SK-N-SH treated with all-trans-retinoic acid at 6 μM for 48 hours (cell line): ENCODE data around the gene MATCAP1.

Experiments used
- BACH2 ChIP-seq: fragments of 250-450 bp; sonication (Bioruptor Pico); IDR thresholded peaks from 2 replicates; pipeline ENCODE4 v1.9.0; 2021; ENCODE audit warnings: mild to moderate bottlenecking, borderline replicate concordance
- ESRRG ChIP-seq: fragments of 250-450 bp; sonication (Bioruptor Pico); IDR thresholded peaks from 2 replicates; pipeline ENCODE4 v1.6.1; 2021; ENCODE audit warnings: mild to moderate bottlenecking
- ISL1 ChIP-seq: fragments of 250-450 bp; sonication (Bioruptor Pico); IDR thresholded peaks from 2 replicates; pipeline ENCODE4 v2.1.2; 2022; ENCODE audit warnings: mild to moderate bottlenecking, moderate library complexity
- OSR1 ChIP-seq: fragments of 250-450 bp; sonication (Bioruptor Pico); IDR thresholded peaks from 2 replicates; pipeline ENCODE4 v1.8.0; 2022; ENCODE audit warnings: moderate library complexity, mild to moderate bottlenecking, inconsistent platforms
- TCF4 ChIP-seq: fragments of 250-450 bp; sonication (Bioruptor Pico); IDR thresholded peaks from 2 replicates; pipeline ENCODE4 v1.8.0; 2021; ENCODE audit warnings: mild to moderate bottlenecking, moderate library complexity, borderline replicate concordance
- ZFP3 ChIP-seq: fragments of 250-450 bp; sonication (Bioruptor Pico); IDR thresholded peaks from 2 replicates; pipeline ENCODE4 v1.5.0; 2020; ENCODE audit warnings: mild to moderate bottlenecking, moderate library complexity
- ZNF70 ChIP-seq: fragments of 450-650 bp; formaldehyde crosslinking; IDR thresholded peaks from 2 replicates; pipeline ENCODE4 v1.5.0; 2020; ENCODE audit warnings: mild to moderate bottlenecking, moderate library complexity
- TF ChIP-seq, protein P1 (sequence below): fragments of 250-450 bp; sonication (Bioruptor Pico); IDR thresholded peaks from 2 replicates; pipeline ENCODE4 v1.8.0; 2021; ENCODE audit warnings: low read depth, mild to moderate bottlenecking, moderate library complexity, borderline replicate concordance
- TF ChIP-seq, protein P2 (sequence below): fragments of 250-450 bp; sonication (Bioruptor Pico); IDR thresholded peaks from 2 replicates; pipeline ENCODE4 v1.8.0; 2020; ENCODE audit warnings: mild to moderate bottlenecking, moderate library complexity, borderline replicate concordance
- TF ChIP-seq, protein P3 (sequence below): fragments of 250-450 bp; sonication (Bioruptor Pico); IDR thresholded peaks from 2 replicates; pipeline ENCODE4 v1.5.0; 2020; ENCODE audit warnings: mild to moderate bottlenecking, moderate library complexity

DNA sequence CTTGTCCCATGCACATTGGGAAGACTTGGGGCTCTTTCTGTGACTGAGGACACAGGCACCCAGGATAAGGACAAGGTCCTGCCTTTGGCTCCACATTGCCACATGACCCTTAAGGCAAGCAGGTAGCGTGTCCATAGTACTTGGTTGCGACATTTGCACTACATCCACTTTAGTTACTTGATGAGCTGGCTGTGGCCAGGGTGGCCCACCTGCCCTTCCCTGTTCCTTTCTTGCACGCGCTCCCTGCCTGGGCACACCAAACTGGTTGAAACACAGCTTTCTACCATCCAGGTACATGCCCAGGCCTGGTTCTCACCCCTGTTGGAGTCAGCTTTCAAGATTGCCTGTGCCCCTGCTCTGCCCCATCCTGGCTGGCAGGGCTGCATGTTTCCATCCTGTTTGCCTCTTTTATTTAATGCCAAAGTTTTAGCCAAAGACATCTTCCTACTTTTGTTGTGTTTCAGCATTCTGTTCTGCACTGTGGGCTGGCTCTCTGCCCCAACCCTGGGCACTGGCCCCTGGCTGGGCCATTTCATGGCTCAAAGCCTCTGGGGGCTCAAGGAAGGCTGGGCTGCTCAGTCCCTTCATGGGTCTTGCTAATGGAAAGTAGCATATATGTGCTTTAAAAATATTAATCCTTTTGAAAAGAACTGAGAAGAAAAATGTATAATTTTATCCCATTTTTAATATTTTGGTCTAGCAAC, 36.2 kb downstream of the MATCAP1 start:
- no peak for TF ChIP-seq OSR1 (CRISPR knock-in tag)
- TF ChIP-seq, protein P1, sequence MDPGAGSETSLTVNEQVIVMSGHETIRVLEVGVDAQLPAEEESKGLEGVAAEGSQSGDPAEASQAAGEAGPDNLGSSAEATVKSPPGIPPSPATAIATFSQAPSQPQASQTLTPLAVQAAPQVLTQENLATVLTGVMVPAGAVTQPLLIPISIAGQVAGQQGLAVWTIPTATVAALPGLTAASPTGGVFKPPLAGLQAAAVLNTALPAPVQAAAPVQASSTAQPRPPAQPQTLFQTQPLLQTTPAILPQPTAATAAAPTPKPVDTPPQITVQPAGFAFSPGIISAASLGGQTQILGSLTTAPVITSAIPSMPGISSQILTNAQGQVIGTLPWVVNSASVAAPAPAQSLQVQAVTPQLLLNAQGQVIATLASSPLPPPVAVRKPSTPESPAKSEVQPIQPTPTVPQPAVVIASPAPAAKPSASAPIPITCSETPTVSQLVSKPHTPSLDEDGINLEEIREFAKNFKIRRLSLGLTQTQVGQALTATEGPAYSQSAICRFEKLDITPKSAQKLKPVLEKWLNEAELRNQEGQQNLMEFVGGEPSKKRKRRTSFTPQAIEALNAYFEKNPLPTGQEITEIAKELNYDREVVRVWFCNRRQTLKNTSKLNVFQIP, result no peak
- no peak for TF ChIP-seq ZFP3 (CRISPR knock-in tag)
- TF ChIP-seq, protein P2, sequence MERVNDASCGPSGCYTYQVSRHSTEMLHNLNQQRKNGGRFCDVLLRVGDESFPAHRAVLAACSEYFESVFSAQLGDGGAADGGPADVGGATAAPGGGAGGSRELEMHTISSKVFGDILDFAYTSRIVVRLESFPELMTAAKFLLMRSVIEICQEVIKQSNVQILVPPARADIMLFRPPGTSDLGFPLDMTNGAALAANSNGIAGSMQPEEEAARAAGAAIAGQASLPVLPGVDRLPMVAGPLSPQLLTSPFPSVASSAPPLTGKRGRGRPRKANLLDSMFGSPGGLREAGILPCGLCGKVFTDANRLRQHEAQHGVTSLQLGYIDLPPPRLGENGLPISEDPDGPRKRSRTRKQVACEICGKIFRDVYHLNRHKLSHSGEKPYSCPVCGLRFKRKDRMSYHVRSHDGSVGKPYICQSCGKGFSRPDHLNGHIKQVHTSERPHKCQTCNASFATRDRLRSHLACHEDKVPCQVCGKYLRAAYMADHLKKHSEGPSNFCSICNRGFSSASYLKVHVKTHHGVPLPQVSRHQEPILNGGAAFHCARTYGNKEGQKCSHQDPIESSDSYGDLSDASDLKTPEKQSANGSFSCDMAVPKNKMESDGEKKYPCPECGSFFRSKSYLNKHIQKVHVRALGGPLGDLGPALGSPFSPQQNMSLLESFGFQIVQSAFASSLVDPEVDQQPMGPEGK (CRISPR knock-in tag), result no peak
- TF ChIP-seq ISL1 (CRISPR knock-in tag), result no peak
- TF ChIP-seq TCF4 (CRISPR knock-in tag), result no peak
- no peak for TF ChIP-seq ZNF70 (CRISPR knock-in tag)
- no peak for TF ChIP-seq BACH2 (CRISPR knock-in tag)
- TF ChIP-seq, protein P3, sequence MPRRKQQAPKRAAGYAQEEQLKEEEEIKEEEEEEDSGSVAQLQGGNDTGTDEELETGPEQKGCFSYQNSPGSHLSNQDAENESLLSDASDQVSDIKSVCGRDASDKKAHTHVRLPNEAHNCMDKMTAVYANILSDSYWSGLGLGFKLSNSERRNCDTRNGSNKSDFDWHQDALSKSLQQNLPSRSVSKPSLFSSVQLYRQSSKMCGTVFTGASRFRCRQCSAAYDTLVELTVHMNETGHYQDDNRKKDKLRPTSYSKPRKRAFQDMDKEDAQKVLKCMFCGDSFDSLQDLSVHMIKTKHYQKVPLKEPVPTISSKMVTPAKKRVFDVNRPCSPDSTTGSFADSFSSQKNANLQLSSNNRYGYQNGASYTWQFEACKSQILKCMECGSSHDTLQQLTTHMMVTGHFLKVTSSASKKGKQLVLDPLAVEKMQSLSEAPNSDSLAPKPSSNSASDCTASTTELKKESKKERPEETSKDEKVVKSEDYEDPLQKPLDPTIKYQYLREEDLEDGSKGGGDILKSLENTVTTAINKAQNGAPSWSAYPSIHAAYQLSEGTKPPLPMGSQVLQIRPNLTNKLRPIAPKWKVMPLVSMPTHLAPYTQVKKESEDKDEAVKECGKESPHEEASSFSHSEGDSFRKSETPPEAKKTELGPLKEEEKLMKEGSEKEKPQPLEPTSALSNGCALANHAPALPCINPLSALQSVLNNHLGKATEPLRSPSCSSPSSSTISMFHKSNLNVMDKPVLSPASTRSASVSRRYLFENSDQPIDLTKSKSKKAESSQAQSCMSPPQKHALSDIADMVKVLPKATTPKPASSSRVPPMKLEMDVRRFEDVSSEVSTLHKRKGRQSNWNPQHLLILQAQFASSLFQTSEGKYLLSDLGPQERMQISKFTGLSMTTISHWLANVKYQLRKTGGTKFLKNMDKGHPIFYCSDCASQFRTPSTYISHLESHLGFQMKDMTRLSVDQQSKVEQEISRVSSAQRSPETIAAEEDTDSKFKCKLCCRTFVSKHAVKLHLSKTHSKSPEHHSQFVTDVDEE (CRISPR knock-in tag), result no peak
- TF ChIP-seq ESRRG (CRISPR knock-in tag), result no peak
